Karpas-422 (cell line): ENCODE measurements around the gene TRPM1. TPM values are rescaled to one million over a fixed set of nuclear protein-coding genes. Genes with fewer than 3 reads are reported as not detected.

Source experiments
- DNase-seq: peaks from one replicate; pipeline ENCODE4 v3.0.0-alpha.2; 2015
- H2AFZ ChIP-seq: fragments of 200-600 bp; sonication (generic); 2 replicates; pipeline ENCODE4 v1.6.1; 2014; ENCODE audit warnings: antibody characterized with exemption, low read length, mixed read lengths
- H3K27ac ChIP-seq: fragments of 200-600 bp; sonication (generic); 2 replicates; pipeline ENCODE4 v1.5.1; 2014; ENCODE audit warnings: mild to moderate bottlenecking, low read length, moderate library complexity
- H3K27me3 ChIP-seq: fragments of 200-600 bp; sonication (generic); 2 replicates; pipeline ENCODE4 v1.6.1; 2014; ENCODE audit warnings: low read length, mixed read lengths
- H3K36me3 ChIP-seq: fragments of 200-600 bp; sonication (generic); 2 replicates; pipeline ENCODE4 v1.6.1; 2014; ENCODE audit warnings: low read length, mixed read lengths; ENCODE audit not compliant: insufficient read depth
- H3K4me1 ChIP-seq: fragments of 200-600 bp; sonication (generic); 2 replicates; pipeline ENCODE4 v1.6.1; 2014; ENCODE audit warnings: mild to moderate bottlenecking, low read length, mixed read lengths
- H3K4me2 ChIP-seq: fragments of 200-600 bp; sonication (generic); 2 replicates; pipeline ENCODE4 v1.6.1; 2014; ENCODE audit warnings: low read length, low read depth, mild to moderate bottlenecking; ENCODE audit not compliant: poor library complexity, severe bottlenecking
- H3K4me3 ChIP-seq: fragments of 200-600 bp; sonication (generic); 2 replicates; pipeline ENCODE4 v1.5.1; 2014; ENCODE audit warnings: mild to moderate bottlenecking, antibody characterized with exemption, low read length, mixed read lengths
- H3K79me2 ChIP-seq: fragments of 200-600 bp; sonication (generic); 2 replicates; pipeline ENCODE4 v1.6.1; 2014; ENCODE audit warnings: mild to moderate bottlenecking, low read length, mixed read lengths
- H3K9ac ChIP-seq: fragments of 200-600 bp; sonication (generic); 2 replicates; pipeline ENCODE4 v1.6.0; 2014; ENCODE audit warnings: low read length
- H3K9me2 ChIP-seq: fragments of 200-600 bp; sonication (generic), shearing (Covaris generic); replicated peaks from 2 replicates; pipeline ENCODE4 v1.6.0; 2014; ENCODE audit warnings: mild to moderate bottlenecking, low read length, moderate library complexity; ENCODE audit not compliant: insufficient read depth
- H3K9me3 ChIP-seq: fragments of 300-700, 200-600 bp; sonication (generic); 2 replicates; pipeline ENCODE4 v1.6.1; 2014; ENCODE audit warnings: low read length, mixed read lengths
- H4K20me1 ChIP-seq: fragments of 200-600 bp; sonication (generic); 2 replicates; pipeline ENCODE4 v1.6.1; 2014; ENCODE audit warnings: mild to moderate bottlenecking, antibody characterized with exemption, low read length, low read depth; ENCODE audit not compliant: insufficient read depth
- total RNA-seq: library from RNA; depleted of rRNA; stranded (reverse); fragments of >200 nt; shearing (Covaris generic); gene quantifications from 2 replicates; pipeline ENCODE4 v1.2.3, GENCODE V29; 2014; ENCODE audit warnings: low replicate concordance

The TRPM1 gene
- total RNA-seq, 1 experiment from 2014 or later, result not detected

- Histone ChIP-seq H4K20me1 (no peaks in the 10 kb centered on the region), H3K27me3 (no peaks in the 10 kb centered on the region), H3K4me2 (no peak overlapping the region), H3K9me2 (no peaks in the 10 kb centered on the region), H3K9me3 (no peaks in the 10 kb centered on the region), H3K4me1 (peaks cover 9% of the 10 kb centered on the region), H3K27ac (no peak overlapping the region), H3K79me2 (no peaks in the 10 kb centered on the region), H2AFZ (no peak overlapping the region), H3K36me3 (no peaks in the 10 kb centered on the region), H3K4me3 (no peak overlapping the region), H3K9ac (no peak overlapping the region)
- peak; percentile 89 for DNase-seq
These were observed 27.6 kb upstream of the TRPM1 start for GRCh38 chr15:31128919-31129768.

GRCh38 chr15:31128477-31128876, 27.0 kb upstream of the TRPM1 start:
- Histone ChIP-seq H4K20me1 (no peaks in the 10 kb centered on the region), H3K79me2 (no peaks in the 10 kb centered on the region), H3K36me3 (no peaks in the 10 kb centered on the region), H3K9me3 (no peaks in the 10 kb centered on the region), H3K4me3 (no peak overlapping the region), H3K9me2 (no peaks in the 10 kb centered on the region), H3K27ac (no peak overlapping the region), H3K9ac (no peak overlapping the region), H3K4me1 (peaks cover 9% of the 10 kb centered on the region), H2AFZ (no peak overlapping the region), H3K27me3 (no peaks in the 10 kb centered on the region), H3K4me2 (no peak overlapping the region)
- DNase-seq, result no peak

- Histone ChIP-seq H4K20me1 (no peaks in the 10 kb centered on the region), H3K4me2 (no peak overlapping the region), H3K79me2 (no peaks in the 10 kb centered on the region), H3K4me1 (peaks cover 9% of the 10 kb centered on the region), H3K9ac (no peak overlapping the region), H3K9me3 (no peaks in the 10 kb centered on the region), H3K4me3 (no peak overlapping the region), H3K9me2 (no peaks in the 10 kb centered on the region), H2AFZ (no peak overlapping the region), H3K27me3 (no peaks in the 10 kb centered on the region), H3K36me3 (no peaks in the 10 kb centered on the region), H3K27ac (no peak overlapping the region)
- DNase-seq, result no peak
These were observed 26.2 kb upstream of the TRPM1 start for GRCh38 chr15:31127596-31128261.

- no peak overlapping the region for H3K27ac ChIP-seq
- no peak overlapping the region for H3K9ac ChIP-seq
- no peak overlapping the region for H3K4me2 ChIP-seq
- H3K27me3 ChIP-seq, result no peaks in the 10 kb centered on the region
- no peak for DNase-seq
- H3K36me3 ChIP-seq, result no peaks in the 10 kb centered on the region
- no peak overlapping the region for H2AFZ ChIP-seq
- H3K9me2 ChIP-seq, result no peaks in the 10 kb centered on the region
- H3K9me3 ChIP-seq, result no peaks in the 10 kb centered on the region
- H4K20me1 ChIP-seq, result no peaks in the 10 kb centered on the region
- H3K4me1 ChIP-seq, result peaks cover under 1% of the 10 kb centered on the region; the same call in 1 of the 2 replicates
- H3K4me3 ChIP-seq, result no peak overlapping the region
- no peaks in the 10 kb centered on the region for H3K79me2 ChIP-seq
These were observed 23.5 kb upstream of the TRPM1 start for GRCh38 chr15:31125061-31125460.

GRCh38 chr15:31116423-31117030, 15.0 kb upstream of the TRPM1 start:
- Histone ChIP-seq H3K9me3 (no peaks in the 10 kb centered on the region), H3K27me3 (no peaks in the 10 kb centered on the region), H4K20me1 (no peaks in the 10 kb centered on the region), H3K9me2 (no peaks in the 10 kb centered on the region), H2AFZ (no peak overlapping the region), H3K4me3 (no peak overlapping the region), H3K4me1 (no peaks in the 10 kb centered on the region), H3K36me3 (no peaks in the 10 kb centered on the region), H3K27ac (no peak overlapping the region), H3K79me2 (no peaks in the 10 kb centered on the region), H3K9ac (no peak overlapping the region), H3K4me2 (no peak overlapping the region)
- no peak for DNase-seq

- Histone ChIP-seq H3K9ac (no peak overlapping the region), H3K9me3 (no peaks in the 10 kb centered on the region), H3K4me1 (no peaks in the 10 kb centered on the region), H3K9me2 (no peaks in the 10 kb centered on the region), H3K79me2 (no peaks in the 10 kb centered on the region), H2AFZ (no peak overlapping the region), H3K27ac (no peak overlapping the region), H3K27me3 (no peaks in the 10 kb centered on the region), H3K36me3 (no peaks in the 10 kb centered on the region), H3K4me3 (no peak overlapping the region), H3K4me2 (no peak overlapping the region), H4K20me1 (no peaks in the 10 kb centered on the region)
- DNase-seq, result no peak
These were observed 9.6 kb upstream of the TRPM1 start for GRCh38 chr15:31111091-31111647.

- DNase-seq, result no peak
- Histone ChIP-seq H3K27me3 (no peaks in the 10 kb centered on the region), H3K27ac (no peak overlapping the region)
These were observed 7.3 kb upstream of the TRPM1 start for GRCh38 chr15:31108836-31109235.

More at GRCh38 chr15:31108836-31109235, 7.3 kb upstream of the TRPM1 start:
- Histone ChIP-seq H3K4me2 (no peak overlapping the region), H3K4me3 (no peak overlapping the region), H2AFZ (no peak overlapping the region), H3K9me3 (no peaks in the 10 kb centered on the region), H3K4me1 (no peaks in the 10 kb centered on the region), H3K36me3 (no peaks in the 10 kb centered on the region), H4K20me1 (no peaks in the 10 kb centered on the region), H3K79me2 (no peaks in the 10 kb centered on the region), H3K9me2 (no peaks in the 10 kb centered on the region), H3K9ac (no peak overlapping the region)
